Breast epithelium (tissue), 4 donors: Measurements from ENCODE around the gene CNTNAP5. TPM values are rescaled to one million over a fixed set of nuclear protein-coding genes. Genes with fewer than 3 reads are reported as not detected.

Experiments used
- DNase-seq, 2 donors: peaks; one replicate each; pipeline ENCODE4 v3.0.0-alpha.2; 2019; ENCODE audit warnings: low spot score in 2 of 2
- H3K27ac ChIP-seq, 2 donors: fragments of 200-600 bp; sonication (generic) in 1 of 2; one replicate each; pipeline ENCODE4 v1.5.1; 2016 to 2019; ENCODE audit warnings: mild to moderate bottlenecking in 1 of 2
- H3K27me3 ChIP-seq, 2 donors: fragments of 200-600 bp; sonication (generic) in 1 of 2; one replicate each; pipeline versions ENCODE4 v1.5.1 to v1.6.0; 2017 to 2019; ENCODE audit warnings: control low read depth in 1 of 2, mild to moderate bottlenecking in 1 of 2
- H3K36me3 ChIP-seq: fragments of 200-600 bp; one replicate; pipeline ENCODE4 v1.5.1; 2019
- H3K4me1 ChIP-seq, 2 donors: fragments of 200-600 bp; sonication (generic); one replicate each; pipeline ENCODE4 v1.5.1; 2016 to 2019; ENCODE audit warnings: control low read depth in 1 of 2
- H3K4me3 ChIP-seq, 3 donors: fragments of 200-600 bp; sonication (generic); 1 replicate in 2 of 3; 2 replicates in 1 of 3; pipeline ENCODE4 v1.5.1; 2016 to 2019; ENCODE audit warnings: mild to moderate bottlenecking in 3 of 3, moderate library complexity in 2 of 3
- H3K9me3 ChIP-seq, 2 donors: fragments of 200-600 bp; sonication (generic) in 1 of 2; one replicate each; pipeline ENCODE4 v1.5.1; 2016 to 2019; ENCODE audit warnings: control low read depth in 1 of 2
- POLR2A ChIP-seq: fragments of 450-650 bp; IDR thresholded peaks from one replicate; pipeline ENCODE4 v1.6.1; 2016; ENCODE audit warnings: antibody characterized with exemption, mild to moderate bottlenecking, moderate library complexity
- POLR2AphosphoS5 ChIP-seq, 3 donors: sonication (generic); formaldehyde crosslinking; IDR thresholded peaks; one replicate each; pipeline ENCODE4 v1.6.1; 2017; ENCODE audit warnings: antibody characterized with exemption in 3 of 3
- intact Hi-C: fragments of 100-400 bp; cut with DNase I; formaldehyde crosslinking; loops from one replicate; pipeline ENCODE4 v1.15.1; 2023; ENCODE audit warnings: low total_unique reads
- total RNA-seq, 3 donors: library from RNA; depleted of rRNA; stranded (reverse); fragments of >200 nt; gene quantifications; one replicate each; pipeline ENCODE4 v1.1.0, GENCODE V29; 2016
- TF ChIP-seq, protein P1 (sequence below), 3 donors: fragments of 450-650 bp; IDR thresholded peaks; one replicate each; pipeline ENCODE4 v1.5.1; 2016 to 2017; ENCODE audit warnings: antibody characterized with exemption in 3 of 3, mild to moderate bottlenecking in 3 of 3, moderate library complexity in 3 of 3

The CNTNAP5 gene
- total RNA-seq, 3 donors from 2014 or later, result 0.66 TPM; not detected in 2

DNA sequence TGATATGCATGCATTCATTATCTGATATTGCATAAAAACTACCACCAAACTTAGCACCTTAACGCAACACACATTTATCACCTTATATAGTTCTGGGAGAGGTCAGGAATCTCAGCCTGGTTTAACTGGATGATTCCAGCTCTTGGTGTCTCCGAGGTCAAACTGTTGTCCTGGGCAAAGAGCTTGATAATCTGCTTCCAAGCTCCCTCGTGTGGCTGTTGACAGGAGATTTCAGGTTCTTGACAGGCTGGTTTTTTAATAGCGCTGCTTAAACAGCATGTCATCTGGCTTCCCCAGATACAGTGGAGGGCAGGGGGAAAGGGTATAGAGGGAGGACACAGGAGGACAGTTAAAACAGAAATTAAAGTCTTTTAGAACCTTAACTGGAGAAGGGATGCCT lies 785.0 kb downstream of the CNTNAP5 start:
- H3K4me3 ChIP-seq, result no peak overlapping the region
- no peaks in the 10 kb centered on the region for H3K36me3 ChIP-seq
- no peak for DNase-seq
- H3K27me3 ChIP-seq, result no peaks in the 10 kb centered on the region
- no peaks in the 10 kb centered on the region for H3K9me3 ChIP-seq
- no peak overlapping the region for H3K27ac ChIP-seq
- intact Hi-C loops, result no loop called here
- H3K4me1 ChIP-seq, result no peaks in the 10 kb centered on the region
- TF ChIP-seq, protein P1, sequence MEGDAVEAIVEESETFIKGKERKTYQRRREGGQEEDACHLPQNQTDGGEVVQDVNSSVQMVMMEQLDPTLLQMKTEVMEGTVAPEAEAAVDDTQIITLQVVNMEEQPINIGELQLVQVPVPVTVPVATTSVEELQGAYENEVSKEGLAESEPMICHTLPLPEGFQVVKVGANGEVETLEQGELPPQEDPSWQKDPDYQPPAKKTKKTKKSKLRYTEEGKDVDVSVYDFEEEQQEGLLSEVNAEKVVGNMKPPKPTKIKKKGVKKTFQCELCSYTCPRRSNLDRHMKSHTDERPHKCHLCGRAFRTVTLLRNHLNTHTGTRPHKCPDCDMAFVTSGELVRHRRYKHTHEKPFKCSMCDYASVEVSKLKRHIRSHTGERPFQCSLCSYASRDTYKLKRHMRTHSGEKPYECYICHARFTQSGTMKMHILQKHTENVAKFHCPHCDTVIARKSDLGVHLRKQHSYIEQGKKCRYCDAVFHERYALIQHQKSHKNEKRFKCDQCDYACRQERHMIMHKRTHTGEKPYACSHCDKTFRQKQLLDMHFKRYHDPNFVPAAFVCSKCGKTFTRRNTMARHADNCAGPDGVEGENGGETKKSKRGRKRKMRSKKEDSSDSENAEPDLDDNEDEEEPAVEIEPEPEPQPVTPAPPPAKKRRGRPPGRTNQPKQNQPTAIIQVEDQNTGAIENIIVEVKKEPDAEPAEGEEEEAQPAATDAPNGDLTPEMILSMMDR (IDR thresholded peaks at IDR 0.05), result peak in 1 of 3 donors; percentile 23
- no peak for TF ChIP-seq POLR2A
- no peak for TF ChIP-seq POLR2AphosphoS5 (IDR thresholded peaks at IDR 0.05)

- intact Hi-C loops, result no loop called here
- Histone ChIP-seq H3K27me3 (no peaks in the 10 kb centered on the region), H3K4me1 (no peaks in the 10 kb centered on the region), H3K36me3 (no peaks in the 10 kb centered on the region), H3K4me3 (no peak overlapping the region), H3K9me3 (no peaks in the 10 kb centered on the region), H3K27ac (no peak overlapping the region)
- DNase-seq, result no peak
- no peak for TF ChIP-seq POLR2AphosphoS5 (IDR thresholded peaks at IDR 0.05)
- TF ChIP-seq, protein P1 (IDR thresholded peaks at IDR 0.05), result no peak
- no peak for TF ChIP-seq POLR2A
Observed at GRCh38 chr2:124814968-124815745, 790.1 kb downstream of the CNTNAP5 start.

GRCh38 chr2:124816007-124816406 lies 790.9 kb downstream of the CNTNAP5 start:
- Histone ChIP-seq H3K27me3 (no peaks in the 10 kb centered on the region), H3K4me1 (no peaks in the 10 kb centered on the region), H3K9me3 (no peaks in the 10 kb centered on the region), H3K4me3 (no peak overlapping the region), H3K36me3 (no peaks in the 10 kb centered on the region), H3K27ac (no peak overlapping the region)
- intact Hi-C loops, result no loop called here
- DNase-seq, result no peak
- TF ChIP-seq POLR2AphosphoS5 (IDR thresholded peaks at IDR 0.05) (no peak), POLR2A (no peak)
- TF ChIP-seq, protein P1 (IDR thresholded peaks at IDR 0.05), result no peak

GRCh38 chr2:124822516-124822915 lies 797.4 kb downstream of the CNTNAP5 start:
- H3K9me3 ChIP-seq, result no peaks in the 10 kb centered on the region
- DNase-seq, result no peak
- no peaks in the 10 kb centered on the region for H3K27me3 ChIP-seq
- no peak overlapping the region for H3K27ac ChIP-seq
- H3K36me3 ChIP-seq, result no peaks in the 10 kb centered on the region
- intact Hi-C loops, result no loop called here
- no peak overlapping the region for H3K4me3 ChIP-seq
- TF ChIP-seq POLR2AphosphoS5 (IDR thresholded peaks at IDR 0.05) (no peak), POLR2A (no peak)
- TF ChIP-seq, protein P1 (IDR thresholded peaks at IDR 0.05), result no peak
- H3K4me1 ChIP-seq, result no peaks in the 10 kb centered on the region

GRCh38 chr2:124824441-124824840 lies 799.4 kb downstream of the CNTNAP5 start:
- TF ChIP-seq POLR2A (no peak), POLR2AphosphoS5 (IDR thresholded peaks at IDR 0.05) (no peak)
- TF ChIP-seq, protein P1 (IDR thresholded peaks at IDR 0.05), result no peak
- Histone ChIP-seq H3K27ac (no peak overlapping the region), H3K4me1 (no peaks in the 10 kb centered on the region), H3K27me3 (no peaks in the 10 kb centered on the region), H3K9me3 (no peaks in the 10 kb centered on the region), H3K4me3 (no peak overlapping the region), H3K36me3 (no peaks in the 10 kb centered on the region)
- DNase-seq, result no peak
- intact Hi-C loops, result no loop called here
